GM21528 (cell line): ENCODE results near the gene PRDM16.

ENCODE experiments used
- ATAC-seq: cut with Tn5 transposase; IDR thresholded peaks from one replicate; pipeline ENCODE4 v1.9.1; 2021; ENCODE audit warnings: mild to moderate bottlenecking, moderate library complexity; ENCODE audit not compliant: unreplicated experiment, low FRiP score

The PRDM16 gene

DNA sequence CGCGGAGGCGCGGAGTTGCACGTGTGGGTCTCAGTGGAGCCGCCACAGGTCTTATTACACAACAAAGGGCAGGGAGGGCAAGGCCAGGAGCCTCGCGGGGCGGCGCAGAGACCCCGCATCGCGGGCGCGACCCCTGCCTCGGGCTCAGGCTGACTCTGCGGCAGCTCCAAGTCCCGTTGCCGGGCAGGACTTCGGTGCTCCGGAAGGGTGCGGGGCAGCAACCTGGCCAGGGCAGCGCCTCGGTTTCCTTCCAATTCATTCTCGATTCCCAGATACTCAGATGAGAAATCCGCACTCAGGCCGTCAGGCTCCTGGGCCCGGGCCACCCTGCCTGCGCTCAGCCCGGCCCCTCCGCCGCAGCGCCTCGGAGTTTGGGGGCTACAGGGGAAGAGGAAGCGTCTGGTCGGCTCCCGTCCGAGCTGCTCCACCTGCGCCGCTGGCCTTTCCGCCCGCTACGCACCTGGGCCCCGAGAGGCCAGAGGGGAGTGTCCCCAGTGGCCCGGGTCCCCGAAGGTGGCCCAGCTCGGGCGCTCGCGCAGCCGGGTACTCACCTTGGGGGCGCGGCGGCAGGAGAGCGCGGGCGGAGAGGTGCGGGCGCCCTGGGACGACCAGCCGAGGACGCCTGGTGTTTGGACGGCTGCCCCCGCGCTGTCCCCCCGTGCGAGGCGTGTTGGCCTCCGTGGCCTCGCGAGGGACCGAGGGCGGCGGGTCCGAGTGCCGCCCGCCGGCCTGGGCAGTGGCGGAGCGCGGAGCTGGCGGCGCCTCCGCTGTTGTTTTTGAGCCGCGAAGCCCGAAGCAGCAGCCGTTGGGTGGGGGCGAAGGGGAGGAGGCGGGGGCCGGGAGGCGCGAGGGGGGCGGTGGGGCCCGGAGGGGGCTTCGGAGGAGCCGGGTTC, 1.1 kb upstream of the PRDM16 start:
- ATAC-seq, result no peak

DNA sequence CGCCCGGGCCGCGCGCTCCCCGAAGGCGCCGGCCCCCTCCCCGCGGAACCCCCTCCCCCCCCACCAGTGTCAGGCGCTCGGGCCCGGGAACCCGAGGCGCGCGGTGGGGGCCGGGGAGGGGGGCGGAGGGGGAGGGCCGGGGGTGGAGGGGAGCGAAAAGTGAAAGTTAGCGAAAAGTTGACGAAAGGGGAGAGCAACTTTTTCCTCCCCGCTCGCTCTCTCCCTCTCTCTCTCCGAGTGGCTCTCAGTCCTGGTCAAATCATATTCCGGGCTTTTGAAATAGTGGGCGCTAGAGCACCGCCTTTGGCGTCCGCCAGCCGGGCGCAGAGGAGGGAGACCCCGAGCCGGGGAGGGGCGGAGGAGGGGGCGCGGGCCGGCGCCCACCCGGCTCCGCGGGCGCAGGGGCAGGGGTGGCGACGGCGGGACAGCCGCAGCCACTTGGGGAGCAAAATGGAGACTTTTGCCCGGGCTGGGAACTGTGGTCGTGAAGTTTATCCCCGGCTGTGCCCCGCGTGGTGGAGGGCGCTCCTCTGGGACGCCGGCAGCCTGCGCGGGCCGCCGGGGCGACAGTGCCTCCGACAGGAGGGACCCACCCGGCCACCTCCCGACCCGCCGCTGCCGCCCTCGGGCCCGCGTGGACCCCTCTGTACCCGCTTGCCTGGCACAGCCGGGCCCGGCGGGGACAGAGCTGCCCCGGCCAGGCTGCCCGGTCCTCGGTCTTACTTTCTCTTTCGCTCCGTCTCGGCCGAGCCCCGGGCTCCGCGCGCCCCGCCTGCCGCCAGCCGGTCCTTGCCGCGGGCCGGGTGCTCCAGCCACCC, 697 bp downstream of the PRDM16 start:
- ATAC-seq, result no peak

DNA sequence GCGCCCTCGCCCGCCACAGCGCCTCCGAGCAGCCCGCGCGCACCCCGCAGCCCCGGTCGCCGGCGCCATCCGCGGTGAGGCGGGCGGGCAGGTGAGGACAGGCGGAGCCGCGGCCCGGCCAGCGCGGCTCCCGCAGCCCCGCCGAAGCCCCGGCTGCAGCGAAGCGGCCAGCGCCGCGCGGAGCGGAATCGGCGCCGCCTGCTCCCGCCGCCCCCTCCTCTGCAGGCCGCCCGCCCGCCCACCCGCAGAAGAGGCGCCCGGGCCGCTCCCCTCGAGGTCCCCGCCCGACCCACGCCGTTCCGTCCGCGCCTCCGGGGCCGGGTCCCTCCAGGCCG, 1.3 kb downstream of the PRDM16 start:
- ATAC-seq, result no peak

DNA sequence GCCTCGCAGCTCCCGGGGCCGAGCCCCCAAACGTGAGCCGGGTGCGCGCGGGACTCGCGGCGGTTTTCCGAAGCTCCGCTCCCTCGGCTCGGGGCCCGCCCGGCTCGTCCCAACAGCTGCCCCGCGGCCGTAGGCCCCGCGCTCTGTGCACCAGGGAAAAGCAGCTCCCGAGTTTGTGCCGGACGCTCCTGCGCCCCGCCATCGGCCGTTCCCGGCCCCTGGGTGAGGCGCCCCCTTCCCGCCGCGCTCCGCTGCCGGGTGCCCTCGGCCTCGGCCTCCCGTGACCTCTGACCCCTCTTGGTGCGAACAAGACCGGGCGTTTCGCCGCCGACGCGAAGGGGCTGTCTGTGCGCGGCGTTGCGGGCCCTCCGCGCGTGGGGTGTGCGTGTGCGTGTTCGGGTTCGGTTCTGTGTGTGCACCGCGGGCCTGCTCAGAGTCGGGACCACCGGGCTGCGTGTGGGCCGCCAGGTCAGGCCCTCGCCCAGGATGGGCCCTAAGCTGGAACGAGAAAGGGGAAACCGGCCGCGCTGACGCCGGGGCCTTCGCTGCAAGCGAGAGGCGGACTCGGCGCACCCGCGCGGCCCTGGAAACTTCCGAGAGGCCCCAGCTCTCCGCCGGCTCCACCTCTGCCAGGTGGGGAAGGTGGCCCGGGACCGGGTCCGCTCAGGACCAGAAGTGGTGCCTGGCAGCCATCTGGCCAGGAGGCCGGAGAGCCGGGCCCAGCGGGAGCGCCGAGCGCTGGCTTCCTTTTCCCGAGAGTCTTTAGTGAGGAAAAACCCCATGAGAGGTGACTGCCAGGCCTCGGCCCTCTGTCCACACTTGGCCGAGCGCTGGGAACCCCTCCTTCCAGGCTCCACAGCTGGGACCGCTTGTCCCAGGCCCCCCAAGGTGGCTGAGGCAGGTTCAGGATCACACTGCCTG, 1.9 kb downstream of the PRDM16 start:
- ATAC-seq, result no peak

DNA sequence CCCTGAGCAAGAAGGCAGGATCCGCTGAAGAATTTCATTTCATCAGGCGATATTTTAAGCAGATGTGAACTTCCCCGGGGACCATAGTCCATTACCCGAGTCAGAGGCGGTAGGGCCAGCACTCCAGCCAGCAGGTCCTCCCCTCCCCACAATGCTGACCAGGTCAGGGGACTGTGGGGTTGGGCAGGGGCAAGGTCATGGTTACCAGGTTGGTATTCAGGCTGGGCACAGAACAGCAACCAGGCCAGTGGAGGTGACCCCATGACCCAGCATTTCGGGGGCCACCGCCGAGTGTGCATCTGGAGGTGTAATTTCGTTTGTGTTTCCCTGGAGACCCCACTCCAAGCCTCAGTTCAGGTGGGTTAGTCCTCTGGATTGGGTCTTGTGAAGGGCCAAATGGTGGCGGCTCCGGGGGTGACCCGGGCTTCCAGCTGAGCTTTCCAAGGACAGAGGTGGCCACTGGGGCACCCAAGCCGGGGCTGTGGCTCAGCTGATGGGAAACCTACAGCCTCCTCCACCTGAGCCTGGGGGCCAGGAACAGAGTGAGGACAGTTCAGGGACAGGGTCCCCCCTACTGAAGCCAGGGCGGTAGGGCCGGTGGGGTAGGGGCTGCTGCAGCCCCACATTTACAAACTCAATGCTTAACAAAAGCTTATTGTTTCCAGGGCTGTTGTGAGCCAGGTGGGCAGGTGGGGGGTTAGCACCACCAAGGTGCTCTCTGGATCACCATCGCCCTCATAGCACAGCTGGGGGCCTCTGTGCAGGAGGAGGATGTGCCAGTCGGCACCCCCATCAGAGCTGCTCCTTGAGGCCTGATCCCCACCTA, 2.8 kb downstream of the PRDM16 start:
- no peak for ATAC-seq

DNA sequence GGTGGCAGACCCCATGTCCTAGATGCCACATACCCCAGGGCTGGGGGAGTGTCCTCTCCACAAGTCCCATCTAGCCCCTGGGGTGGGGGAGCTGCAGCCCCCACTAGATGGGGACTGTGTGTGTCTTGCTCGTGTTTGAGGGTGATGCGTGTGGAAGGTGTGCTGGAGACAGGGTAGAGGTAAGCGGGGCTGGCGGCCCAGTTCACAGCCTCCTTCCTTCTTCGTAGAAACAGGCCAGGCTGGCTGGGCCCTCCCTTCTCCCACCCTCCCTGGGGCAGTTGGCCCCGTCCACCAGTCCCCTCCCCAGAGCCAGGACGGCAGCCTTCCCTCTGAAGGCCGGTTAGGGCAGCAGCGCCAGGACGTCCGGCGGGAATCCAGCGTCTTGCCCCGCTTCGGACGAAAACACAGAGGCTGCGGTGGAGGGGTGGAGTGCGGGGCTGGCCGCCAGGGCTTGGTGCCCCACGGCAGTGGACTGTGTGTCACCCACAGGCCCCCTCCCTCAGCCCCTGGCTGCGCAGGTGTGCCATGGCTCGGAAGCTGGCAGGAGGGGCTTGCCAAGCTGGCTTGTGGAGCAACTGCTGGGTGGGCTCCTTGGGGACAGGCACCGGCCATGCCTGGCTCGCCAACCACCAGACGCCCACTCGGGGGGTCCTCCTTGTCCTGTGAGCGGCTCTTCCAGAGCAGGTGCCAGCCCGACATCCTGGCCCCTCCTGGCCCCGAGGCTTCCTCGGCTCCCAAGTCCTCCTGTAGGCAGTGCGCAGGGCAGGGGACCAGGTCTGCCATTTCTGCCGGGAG, 3.6 kb downstream of the PRDM16 start:
- ATAC-seq, result no peak

DNA sequence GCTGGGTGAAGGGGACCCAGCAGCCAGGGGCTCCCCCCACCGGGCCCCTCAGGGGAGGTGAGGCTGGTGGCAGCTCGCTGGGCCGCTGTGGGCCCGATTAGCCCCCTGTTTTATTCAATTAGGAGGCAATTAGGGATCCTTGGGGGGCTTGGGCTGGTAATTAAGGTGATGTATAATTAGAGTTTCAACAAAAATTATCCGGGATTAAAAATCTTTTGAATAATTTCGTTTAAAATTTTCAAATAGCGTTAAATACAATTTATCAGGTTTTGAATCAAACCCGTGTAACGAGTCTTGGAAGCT, 4.1 kb downstream of the PRDM16 start:
- ATAC-seq, result no peak

DNA sequence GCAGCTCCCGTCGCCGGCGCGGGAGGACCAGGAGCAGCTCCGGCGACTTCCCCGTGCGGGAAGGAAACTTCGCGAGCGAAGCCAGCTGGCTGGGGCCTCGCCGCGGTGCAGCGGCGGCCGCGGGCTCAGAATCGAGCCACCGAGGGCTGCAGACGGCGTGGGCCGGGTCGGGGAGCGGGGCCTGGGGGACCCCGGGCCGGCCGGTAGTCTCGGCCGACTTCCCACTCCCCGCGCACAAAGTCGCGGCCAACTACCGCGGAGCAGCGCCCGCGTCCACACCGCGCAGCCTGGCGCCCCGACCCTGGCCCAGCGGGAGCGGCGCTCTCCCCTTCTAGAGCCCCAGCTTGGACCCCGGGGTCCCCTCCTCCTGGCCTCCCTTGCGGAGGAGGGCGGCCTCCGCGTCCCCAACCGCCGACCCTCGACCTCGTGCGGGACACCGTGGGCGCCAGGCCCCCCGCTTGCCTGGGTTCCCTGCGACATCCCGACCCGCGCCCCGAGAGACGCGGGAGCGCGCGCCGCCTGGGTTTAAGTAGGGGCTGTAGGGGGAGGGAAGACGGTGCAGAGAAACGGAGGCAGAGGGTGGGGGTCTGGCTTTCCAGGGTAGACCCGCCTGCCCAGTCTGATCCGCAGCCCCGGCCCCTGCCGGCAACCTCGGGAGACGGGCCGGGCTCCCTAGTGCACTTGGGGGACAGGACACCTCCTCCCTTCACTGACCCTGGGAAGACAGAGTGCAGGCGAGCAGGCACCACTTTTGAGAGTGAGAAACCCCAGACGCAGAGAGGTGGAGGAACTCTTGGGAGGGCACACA, 4.7 kb downstream of the PRDM16 start:
- no peak for ATAC-seq

DNA sequence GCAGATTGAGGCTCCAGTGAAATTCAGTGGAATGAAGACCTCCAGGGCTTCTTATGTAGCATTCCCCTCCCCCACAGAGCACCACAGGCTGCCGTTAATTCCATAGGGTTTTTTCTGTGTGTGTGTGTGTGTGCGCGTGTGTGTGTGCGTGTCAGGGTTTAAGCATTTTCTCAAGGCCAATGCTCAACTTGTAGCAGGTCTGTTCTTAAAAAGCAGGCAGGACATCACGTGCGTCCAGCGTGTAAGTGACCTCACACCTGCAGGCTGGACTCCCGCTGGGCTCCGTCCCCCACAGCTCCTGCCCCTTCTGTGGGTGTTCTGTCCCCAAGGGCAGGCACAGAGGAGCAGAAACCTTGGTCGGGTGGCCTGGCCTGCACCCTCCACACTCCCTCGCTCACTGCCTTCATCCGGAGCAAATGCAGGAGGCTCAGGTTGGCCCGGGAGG, 5.3 kb downstream of the PRDM16 start:
- ATAC-seq, result no peak

DNA sequence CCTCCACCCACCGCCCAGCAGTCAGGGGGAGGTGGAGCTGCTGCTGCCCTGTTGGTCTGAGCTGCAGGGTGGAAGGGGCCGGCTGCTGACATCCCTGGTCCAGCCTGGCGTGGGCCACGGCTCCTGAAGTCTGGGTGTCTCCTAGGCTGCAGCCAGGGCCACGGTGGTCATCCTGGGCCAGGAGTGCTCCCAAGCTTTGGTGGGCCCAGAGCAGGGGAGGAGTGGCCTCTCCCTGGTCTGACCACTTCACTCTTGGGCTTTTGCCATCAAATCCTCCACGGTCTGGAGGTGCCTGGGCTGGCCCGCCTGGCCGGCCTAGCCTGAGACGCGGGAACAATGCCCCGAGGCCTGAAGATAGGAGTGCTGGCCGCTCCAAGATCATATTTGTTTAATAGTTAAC, 5.8 kb downstream of the PRDM16 start:
- no peak for ATAC-seq

DNA sequence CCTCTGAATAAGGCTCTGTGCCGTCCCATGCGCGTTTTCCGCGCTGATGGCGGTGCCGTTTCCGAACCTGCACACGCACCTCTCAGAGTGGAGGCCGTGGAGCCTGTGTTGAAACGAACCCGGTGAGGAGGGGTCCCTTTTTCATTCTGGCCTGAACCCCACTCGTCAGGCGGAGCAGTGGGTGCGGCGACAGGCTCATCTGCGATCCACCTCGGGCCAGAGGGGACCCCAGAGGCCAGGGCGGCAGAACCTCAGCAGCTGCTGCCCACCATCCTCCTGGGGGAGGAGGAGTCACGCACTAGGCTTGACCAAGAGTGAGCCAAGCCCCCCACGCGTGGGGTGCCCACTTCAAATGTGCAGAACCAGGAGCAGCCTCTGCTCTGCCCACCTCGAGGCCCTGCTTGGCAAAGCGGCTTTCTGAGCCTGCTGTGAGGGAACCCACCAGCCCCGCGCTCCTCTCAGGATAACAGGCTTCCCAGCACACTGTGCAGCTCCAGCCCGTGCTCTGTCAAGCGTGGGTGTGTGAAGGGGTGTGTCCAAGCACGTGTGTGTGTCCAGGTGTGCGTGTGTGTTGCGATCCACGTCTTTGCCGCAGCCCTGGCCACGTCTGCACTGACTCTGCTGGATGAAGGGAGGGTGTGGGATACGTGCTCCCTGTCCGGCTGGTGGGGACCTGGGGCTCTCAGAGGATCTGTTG, 6.8 kb downstream of the PRDM16 start:
- ATAC-seq, result no peak

DNA sequence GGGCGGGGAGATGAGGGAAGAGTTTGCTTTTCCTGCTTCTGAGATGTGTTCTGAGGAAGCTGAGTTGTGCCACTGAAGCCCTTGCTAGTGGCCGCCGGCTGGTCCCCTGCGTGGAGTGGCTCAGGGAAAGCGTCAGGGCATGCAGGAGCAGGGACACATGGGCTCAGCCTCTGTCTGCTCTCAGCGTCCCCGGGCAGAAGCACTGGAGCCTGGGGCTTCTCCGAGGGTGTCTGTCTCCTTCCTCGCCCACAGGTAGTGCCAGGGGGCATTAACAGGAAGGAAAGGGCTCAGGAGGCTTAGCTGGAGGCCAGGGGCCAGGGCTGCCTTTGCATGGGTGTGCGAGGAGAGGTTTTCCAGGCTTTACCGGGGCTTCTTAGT, 7.3 kb downstream of the PRDM16 start:
- ATAC-seq, result no peak

DNA sequence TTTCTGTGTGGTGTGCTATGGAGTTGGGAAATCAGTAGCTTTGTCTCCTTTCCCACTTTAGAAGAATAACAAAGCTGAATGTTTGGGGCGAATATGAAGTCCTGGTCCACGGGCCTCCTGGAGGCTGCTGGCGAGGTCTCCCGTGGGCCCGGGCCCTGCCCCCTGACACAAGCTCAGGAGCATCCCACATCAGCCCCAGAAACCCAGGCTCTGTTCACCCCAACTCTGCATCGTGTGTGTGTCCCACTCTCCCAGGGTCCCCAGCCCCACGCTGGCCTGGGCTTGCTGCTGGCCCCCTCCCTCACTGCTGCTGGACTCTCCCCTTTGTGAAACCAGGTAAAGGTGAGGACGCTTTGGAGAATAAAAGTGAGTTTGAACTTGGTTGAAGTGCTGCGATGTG, 8.1 kb downstream of the PRDM16 start:
- ATAC-seq, result no peak

DNA sequence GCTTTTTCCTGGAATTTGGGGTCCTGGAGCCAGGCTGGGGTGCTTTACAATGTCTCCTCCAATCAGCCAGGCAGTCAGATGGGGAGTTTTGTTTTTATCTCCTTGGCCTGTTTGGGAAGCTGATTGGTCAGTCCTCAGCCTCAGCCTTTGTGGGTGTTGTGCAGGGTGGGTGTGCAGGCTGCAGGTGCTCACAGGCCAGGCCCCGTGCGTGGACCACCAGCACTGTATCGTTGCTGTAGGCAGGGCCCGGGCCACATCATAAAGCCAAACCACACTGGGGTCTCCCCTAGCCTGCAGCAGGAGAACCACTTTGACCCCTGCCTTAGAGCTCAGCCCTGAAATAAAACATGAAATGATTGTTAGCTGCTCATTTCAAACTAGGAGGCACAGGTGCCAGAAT, 8.6 kb downstream of the PRDM16 start:
- no peak for ATAC-seq

DNA sequence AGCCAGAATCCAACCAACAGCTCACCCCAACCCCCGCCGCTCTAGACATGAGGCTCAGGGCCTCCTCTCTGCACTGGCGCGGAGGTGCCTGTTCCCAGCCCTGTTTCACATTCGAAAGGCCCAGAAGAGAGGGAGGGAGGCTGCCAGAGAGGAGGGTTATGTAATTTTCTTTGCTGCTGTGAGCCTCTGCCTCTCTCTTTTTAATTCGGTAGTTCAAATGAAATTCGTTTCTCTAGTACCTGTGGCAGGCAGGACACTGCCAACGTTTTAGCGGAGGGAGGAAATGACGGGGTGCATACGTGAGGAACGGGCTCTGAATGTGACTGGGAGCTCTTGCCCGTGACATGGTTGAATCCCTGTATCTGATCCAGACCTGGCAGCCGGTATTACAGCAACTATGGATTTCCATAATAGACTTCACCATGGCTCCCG, 9.4 kb downstream of the PRDM16 start:
- no peak for ATAC-seq

DNA sequence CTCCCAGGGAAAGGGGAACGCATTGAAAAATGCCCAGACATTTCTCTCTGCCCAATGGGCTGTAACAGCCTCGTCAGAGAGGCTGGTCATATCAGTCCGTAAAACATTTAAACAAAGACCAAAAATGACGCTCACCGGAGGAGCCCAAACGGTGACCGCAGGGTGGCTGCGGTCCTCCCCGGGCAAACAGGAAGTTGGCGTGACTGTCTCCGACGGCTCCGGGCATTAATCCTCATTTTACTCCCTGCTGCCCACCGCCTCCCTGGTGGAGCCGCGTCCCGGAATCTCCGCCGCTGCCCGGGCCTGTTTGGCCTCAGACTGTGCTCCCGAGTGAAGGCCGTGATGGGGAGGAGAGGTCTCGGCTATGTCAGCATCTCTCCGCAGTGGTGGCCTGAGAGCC, 9.9 kb downstream of the PRDM16 start:
- ATAC-seq, result no peak

DNA sequence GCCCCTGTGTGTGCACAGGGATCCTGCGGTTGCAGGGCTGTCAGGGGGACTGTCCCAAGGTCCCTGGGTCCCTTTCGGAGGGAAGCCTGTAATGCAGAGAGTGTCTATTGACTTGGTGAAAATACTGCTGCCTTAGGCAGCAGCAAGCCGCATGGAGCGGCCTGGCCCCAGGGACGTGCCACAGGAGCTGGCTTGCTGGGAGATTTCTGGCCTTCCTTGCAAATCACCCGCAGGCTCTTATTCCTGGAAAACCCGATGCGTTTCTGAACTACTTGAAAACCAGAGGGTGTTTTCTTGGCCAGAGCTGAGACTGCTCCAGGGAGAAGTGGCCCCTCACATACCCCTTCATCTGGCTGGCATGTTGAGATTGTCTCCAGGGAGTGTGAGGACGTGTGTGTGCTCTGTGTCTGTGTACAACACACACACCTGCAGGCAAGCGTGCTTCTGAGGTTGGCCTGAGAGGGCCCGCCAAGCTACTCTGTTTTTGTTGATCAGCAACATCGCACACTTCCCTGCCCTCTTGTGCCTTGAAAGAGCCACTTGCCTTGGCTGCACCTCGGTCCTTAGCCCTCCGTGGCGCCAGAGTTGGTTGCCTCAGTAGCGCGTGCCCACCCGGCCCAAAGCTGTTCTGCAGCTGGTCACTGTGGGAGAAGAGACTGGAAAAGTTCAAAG, 10.5 kb downstream of the PRDM16 start:
- ATAC-seq, result no peak
